Thymus (tissue), 11 donors: ENCODE measurements around the gene ARHGAP25. TPM values are rescaled to one million over a fixed set of nuclear protein-coding genes. Genes with fewer than 3 reads are reported as not detected.
"Not testable (repeated sequence)": the region's sequence is repeated elsewhere in the genome, so short reads cannot be mapped to it uniquely, and the experiment has no call there.

Source experiments
- DNase-seq, 9 donors: peaks; one replicate each; pipeline ENCODE4 v3.0.0-alpha.2; 2013; ENCODE audit warnings: low spot score in 9 of 9, low read depth in 6 of 9, missing footprints in 1 of 9
- H3K27ac ChIP-seq, 2 donors: one replicate each; pipeline ENCODE4 v1.5.1; 2013; ENCODE audit warnings: control low read depth in 1 of 2, low read depth in 1 of 2, low read length in 1 of 2, mild to moderate bottlenecking in 1 of 2, moderate library complexity in 1 of 2
- H3K27me3 ChIP-seq, 2 donors: one replicate each; pipeline ENCODE4 v1.5.1; 2013; ENCODE audit warnings: low read length in 1 of 2; ENCODE audit not compliant: control insufficient read depth in 2 of 2, insufficient read depth in 1 of 2
- H3K36me3 ChIP-seq, 2 donors: one replicate each; pipeline ENCODE4 v1.5.1; 2013; ENCODE audit warnings: low read length in 1 of 2, mild to moderate bottlenecking in 1 of 2, moderate library complexity in 1 of 2; ENCODE audit not compliant: control insufficient read depth in 2 of 2, insufficient read depth in 2 of 2
- H3K4me1 ChIP-seq, 2 donors: one replicate each; pipeline ENCODE4 v1.5.1; 2013; ENCODE audit warnings: low read length in 2 of 2; ENCODE audit not compliant: control insufficient read depth in 2 of 2, insufficient read depth in 2 of 2
- H3K4me3 ChIP-seq, 2 donors: one replicate each; pipeline ENCODE4 v1.5.1; 2013; ENCODE audit warnings: low read length in 2 of 2, control low read depth in 1 of 2, mild to moderate bottlenecking in 1 of 2
- H3K9me3 ChIP-seq, 2 donors: one replicate each; pipeline ENCODE4 v1.5.1; 2013; ENCODE audit warnings: low read length in 1 of 2, mild to moderate bottlenecking in 1 of 2; ENCODE audit not compliant: control insufficient read depth in 2 of 2, insufficient read depth in 1 of 2
- WGBS: extraction: QIAGEN DNeasy Blood & Tissue Kit; methylation state at CpG from one replicate; pipeline ENCODE4 v1.1.7; 2013; 5-methylcytosine and 5-hydroxymethylcytosine counted together
- polyA plus RNA-seq: library from polyadenylated mRNA; stranded (reverse); fragments of 200-250 nt; gene quantifications from one replicate; pipeline ENCODE4 v1.2.3, GENCODE V29; 2013
- total RNA-seq: library from RNA; stranded (reverse); fragments of 120-200 nt; gene quantifications from one replicate; pipeline ENCODE4 v1.2.4, GENCODE V29; 2013
- donor health status: healthy.

The ARHGAP25 gene
- total and polyA plus RNA-seq, 2 donors, result 31.7 to 32.2 TPM

GRCh38 chr2:68800027-68800401 lies 65.4 kb downstream of the ARHGAP25 start:
- Histone ChIP-seq H3K9me3 (no peaks in the 10 kb centered on the region), H3K4me3 (no peak overlapping the region), H3K4me1 (peaks cover 5% of the 10 kb centered on the region in 2 donors), H3K27me3 (no peaks in the 10 kb centered on the region), H3K27ac (peak overlapping the region; percentile 28 to 54), H3K36me3 (peaks cover 31 to 56% of the 10 kb centered on the region in 2 donors)
- 94% methylated on average over 4 of the region's 4 CpGs for WGBS
- DNase-seq, result no peak

- WGBS, result 98% methylated on average over 2 of the region's 2 CpGs
- Histone ChIP-seq H3K9me3 (no peaks in the 10 kb centered on the region), H3K36me3 (peaks cover 32 to 60% of the 10 kb centered on the region in 2 donors), H3K4me3 (no peak overlapping the region), H3K4me1 (peaks cover 5% of the 10 kb centered on the region in 2 donors), H3K27me3 (no peaks in the 10 kb centered on the region), H3K27ac (no peak overlapping the region)
- DNase-seq, result no peak
These were observed 65.9 kb downstream of the ARHGAP25 start for GRCh38 chr2:68800517-68800916.

- not testable (repeated sequence) for H3K27me3 ChIP-seq, H3K4me1 ChIP-seq, H3K27ac ChIP-seq, DNase-seq, H3K4me3 ChIP-seq, H3K9me3 ChIP-seq
- WGBS, result 98% methylated on average over 9 of the region's 9 CpGs
- peaks cover 31 to 67% of the 10 kb centered on the region in 2 donors for H3K36me3 ChIP-seq
These were observed 67.5 kb downstream of the ARHGAP25 start for GRCh38 chr2:68802161-68802560.

GRCh38 chr2:68805025-68805424 lies 70.4 kb downstream of the ARHGAP25 start:
- H3K9me3 ChIP-seq, result no peaks in the 10 kb centered on the region
- H3K4me1 ChIP-seq, result peaks cover 0 to 7% of the 10 kb centered on the region in 2 donors
- H3K4me3 ChIP-seq, result no peak overlapping the region
- DNase-seq, result no peak
- WGBS, result 98% methylated on average over 4 of the region's 4 CpGs
- no peaks in the 10 kb centered on the region for H3K27me3 ChIP-seq
- peaks cover 32 to 72% of the 10 kb centered on the region in 2 donors for H3K36me3 ChIP-seq
- H3K27ac ChIP-seq, result no peak overlapping the region

GRCh38 chr2:68806511-68807109 lies 72.0 kb downstream of the ARHGAP25 start:
- Histone ChIP-seq H3K27me3 (no peaks in the 10 kb centered on the region), H3K4me1 (peaks cover 4 to 7% of the 10 kb centered on the region in 2 donors), H3K27ac (no peak overlapping the region), H3K36me3 (peaks cover 38 to 63% of the 10 kb centered on the region in 2 donors), H3K9me3 (no peaks in the 10 kb centered on the region), H3K4me3 (no peak overlapping the region)
- no peak for DNase-seq
- 94% methylated on average over 12 of the region's 12 CpGs for WGBS

- WGBS, result 83% methylated on average over 6 of the region's 6 CpGs
- H3K4me3 ChIP-seq, result no peak overlapping the region
- no peak overlapping the region for H3K27ac ChIP-seq
- peaks cover 44 to 75% of the 10 kb centered on the region in 2 donors for H3K36me3 ChIP-seq
- DNase-seq, result no peak
- no peaks in the 10 kb centered on the region for H3K9me3 ChIP-seq
- no peaks in the 10 kb centered on the region for H3K27me3 ChIP-seq
- peaks cover 4 to 7% of the 10 kb centered on the region in 2 donors for H3K4me1 ChIP-seq
These were observed 73.2 kb downstream of the ARHGAP25 start for GRCh38 chr2:68807821-68808266.

- H3K27me3 ChIP-seq, result no peaks in the 10 kb centered on the region
- H3K36me3 ChIP-seq, result peaks cover 51 to 75% of the 10 kb centered on the region in 2 donors
- no peaks in the 10 kb centered on the region for H3K9me3 ChIP-seq
- 82% methylated on average over 2 of the region's 2 CpGs for WGBS
- peaks cover 4 to 7% of the 10 kb centered on the region in 2 donors for H3K4me1 ChIP-seq
- DNase-seq, result no peak
- no peak overlapping the region for H3K4me3 ChIP-seq
- H3K27ac ChIP-seq, result no peak overlapping the region
These were observed 75.0 kb downstream of the ARHGAP25 start for GRCh38 chr2:68809324-68810240.

GRCh38 chr2:68811364-68811763 lies 76.8 kb downstream of the ARHGAP25 start:
- no peak for DNase-seq
- Histone ChIP-seq H3K9me3 (no peaks in the 10 kb centered on the region), H3K27me3 (no peaks in the 10 kb centered on the region), H3K4me1 (peaks cover 4 to 7% of the 10 kb centered on the region in 2 donors), H3K36me3 (peaks cover 61 to 75% of the 10 kb centered on the region in 2 donors), H3K4me3 (no peak overlapping the region), H3K27ac (no peak overlapping the region)
- 96% methylated on average over 2 of the region's 2 CpGs for WGBS

GRCh38 chr2:68812251-68812650 lies 77.6 kb downstream of the ARHGAP25 start:
- peaks cover 4 to 7% of the 10 kb centered on the region in 2 donors for H3K4me1 ChIP-seq
- no peaks in the 10 kb centered on the region for H3K9me3 ChIP-seq
- H3K36me3 ChIP-seq, result peaks cover 58 to 72% of the 10 kb centered on the region in 2 donors
- no peak for DNase-seq
- no peaks in the 10 kb centered on the region for H3K27me3 ChIP-seq
- H3K27ac ChIP-seq, result no peak overlapping the region
- 79% methylated on average over 6 of the region's 6 CpGs for WGBS
- no peak overlapping the region for H3K4me3 ChIP-seq
